ENCODE data around the gene CEACAM19.

DNA sequence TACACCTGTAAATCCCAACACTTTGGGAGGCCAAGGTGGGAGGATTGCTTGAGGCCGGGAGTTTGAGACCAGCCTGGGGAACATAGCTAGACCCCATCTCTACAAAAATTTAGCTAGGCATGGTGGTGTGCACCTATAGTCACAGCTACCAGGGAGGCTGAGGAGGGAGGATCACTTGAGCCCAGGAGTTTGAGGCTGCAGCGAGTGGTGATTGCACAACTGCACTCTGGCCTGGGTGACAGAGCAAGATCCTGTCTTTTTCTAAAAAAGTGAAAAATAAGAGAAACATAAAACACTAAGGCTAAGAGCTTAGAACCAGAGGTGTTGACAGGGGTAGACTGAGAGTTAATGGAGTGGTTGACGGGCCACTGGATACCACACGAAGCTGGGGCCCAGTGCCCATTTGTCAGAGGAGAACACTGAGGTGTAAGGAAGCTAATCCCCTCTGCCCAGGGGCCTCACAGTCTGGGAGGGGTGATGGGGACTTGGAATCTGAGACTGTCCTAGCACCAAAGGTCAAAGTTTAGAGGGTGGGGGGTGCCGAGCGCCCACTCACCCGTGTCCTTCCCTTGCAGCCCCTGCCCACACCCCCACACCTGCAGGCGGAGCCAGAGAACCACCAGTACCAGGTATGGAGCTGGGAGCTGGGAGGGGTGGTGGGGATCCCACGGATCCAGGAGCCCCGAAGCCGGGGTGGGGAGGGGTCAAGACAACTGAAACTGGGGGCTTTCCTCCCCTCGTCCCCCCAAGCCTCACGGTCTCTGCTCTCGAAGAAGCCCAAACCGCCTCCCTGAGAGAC is 10.9 kb downstream of the CEACAM19 start:
- TF ChIP-seq, protein P1, sequence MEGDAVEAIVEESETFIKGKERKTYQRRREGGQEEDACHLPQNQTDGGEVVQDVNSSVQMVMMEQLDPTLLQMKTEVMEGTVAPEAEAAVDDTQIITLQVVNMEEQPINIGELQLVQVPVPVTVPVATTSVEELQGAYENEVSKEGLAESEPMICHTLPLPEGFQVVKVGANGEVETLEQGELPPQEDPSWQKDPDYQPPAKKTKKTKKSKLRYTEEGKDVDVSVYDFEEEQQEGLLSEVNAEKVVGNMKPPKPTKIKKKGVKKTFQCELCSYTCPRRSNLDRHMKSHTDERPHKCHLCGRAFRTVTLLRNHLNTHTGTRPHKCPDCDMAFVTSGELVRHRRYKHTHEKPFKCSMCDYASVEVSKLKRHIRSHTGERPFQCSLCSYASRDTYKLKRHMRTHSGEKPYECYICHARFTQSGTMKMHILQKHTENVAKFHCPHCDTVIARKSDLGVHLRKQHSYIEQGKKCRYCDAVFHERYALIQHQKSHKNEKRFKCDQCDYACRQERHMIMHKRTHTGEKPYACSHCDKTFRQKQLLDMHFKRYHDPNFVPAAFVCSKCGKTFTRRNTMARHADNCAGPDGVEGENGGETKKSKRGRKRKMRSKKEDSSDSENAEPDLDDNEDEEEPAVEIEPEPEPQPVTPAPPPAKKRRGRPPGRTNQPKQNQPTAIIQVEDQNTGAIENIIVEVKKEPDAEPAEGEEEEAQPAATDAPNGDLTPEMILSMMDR (IDR thresholded peaks at IDR 0.05): no peak
- no peak for TF ChIP-seq POLR2A (IDR thresholded peaks at IDR 0.05)

Data from gastroesophageal sphincter (tissue), 3 donors.